ENCODE measurements around the gene INHA.

Gene INHA

DNA sequence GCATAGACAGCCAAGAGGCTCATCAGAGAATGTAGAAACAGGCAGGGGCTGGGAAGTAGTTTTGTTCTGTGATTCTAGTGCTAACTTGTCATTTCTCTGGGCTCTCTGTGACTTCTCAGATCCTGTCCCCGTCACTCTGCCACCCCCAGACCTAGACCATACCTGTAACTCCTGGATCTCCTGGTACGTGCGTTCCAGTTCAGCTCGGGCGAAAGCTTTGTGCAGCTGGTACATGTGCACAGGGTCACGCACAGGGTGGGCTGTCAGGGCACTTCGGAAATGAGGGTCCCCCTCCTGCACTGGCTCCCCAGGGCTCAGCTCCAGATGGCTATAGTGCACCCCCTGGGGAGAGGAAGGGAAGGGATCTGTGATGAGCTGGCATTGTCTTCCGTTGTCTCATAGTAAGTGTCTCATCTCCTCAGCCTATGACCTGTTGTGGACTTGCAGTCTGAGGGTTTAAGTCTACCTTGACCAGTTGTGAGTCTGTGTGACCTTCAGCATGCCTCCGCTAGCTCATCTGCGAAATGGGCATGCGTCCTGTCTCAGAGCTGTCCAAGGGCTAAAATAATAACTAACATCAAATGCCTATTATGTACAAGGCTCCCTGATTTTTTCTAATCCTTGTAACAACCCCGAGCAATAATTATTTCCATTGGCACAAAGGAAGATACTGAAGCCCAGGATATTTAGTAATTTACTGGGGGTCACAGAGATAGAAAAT, 31.2 kb upstream of the INHA start:
- no peak for DNase-seq (ENCODE audit: low read depth, low spot score)

DNA sequence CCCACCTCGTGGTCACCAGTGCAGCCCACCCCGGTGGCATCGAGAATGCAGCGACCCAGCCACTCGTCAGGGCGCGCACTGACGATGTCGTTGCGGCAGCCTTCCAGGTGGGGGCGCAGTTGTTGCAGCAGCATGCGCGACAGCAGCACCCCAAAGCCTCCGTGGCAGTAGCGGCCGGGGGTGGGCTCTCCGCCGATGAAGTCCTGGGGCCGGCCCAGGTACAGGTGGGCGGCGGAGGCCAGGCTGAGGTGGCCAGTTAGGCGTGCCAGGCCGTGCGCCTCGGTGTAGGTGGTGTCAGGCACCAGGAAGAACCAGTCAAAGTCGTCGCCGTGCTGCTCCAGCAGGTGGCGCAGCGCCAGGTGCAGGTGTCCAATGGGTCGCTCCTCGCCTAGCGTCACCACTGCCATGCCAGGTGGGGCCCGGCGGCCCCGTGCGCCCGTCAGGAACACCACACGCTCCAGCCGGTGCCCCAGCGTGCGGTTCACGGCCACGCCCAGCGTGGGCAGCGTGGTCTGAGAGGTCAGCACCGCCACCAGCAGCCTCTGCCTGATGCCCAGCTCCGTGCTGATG, 30.4 kb upstream of the INHA start:
- DNase-seq (ENCODE audit: low read depth, low spot score): no peak

DNA sequence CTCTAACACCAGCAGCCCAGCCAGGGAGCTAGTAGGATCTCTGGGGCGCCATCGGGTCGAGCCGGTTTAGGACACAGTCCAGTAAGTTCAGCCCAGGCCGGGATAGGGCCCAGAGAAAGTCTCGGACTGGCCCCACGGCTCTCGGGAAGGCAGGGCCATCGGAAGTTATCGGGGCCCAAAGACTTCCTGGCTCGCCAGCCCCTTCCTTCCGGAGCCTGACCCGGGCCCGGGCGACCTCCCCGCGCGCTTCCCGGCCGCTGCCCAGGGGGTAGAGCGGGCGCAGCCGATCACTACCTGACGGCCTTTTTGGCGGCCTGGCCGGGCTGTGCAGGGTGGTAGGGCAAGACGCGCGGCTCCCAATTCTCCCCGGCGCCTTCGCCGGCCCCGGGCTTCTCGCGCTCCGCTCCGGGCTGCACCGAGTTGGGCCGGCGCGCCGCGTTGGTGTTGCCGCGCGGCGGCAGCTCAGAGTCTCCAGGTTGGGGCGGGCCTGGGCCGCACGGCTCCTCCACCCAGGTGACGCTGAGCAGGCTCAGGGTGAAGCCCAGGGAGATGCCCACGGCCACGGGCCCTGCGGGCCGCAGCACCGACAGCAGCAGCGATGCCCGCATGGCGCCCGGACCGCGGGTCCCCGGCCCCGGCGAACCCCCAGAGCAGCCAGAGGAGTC, 29.0 kb upstream of the INHA start:
- no peak for DNase-seq (ENCODE audit: low read depth, low spot score)

DNA sequence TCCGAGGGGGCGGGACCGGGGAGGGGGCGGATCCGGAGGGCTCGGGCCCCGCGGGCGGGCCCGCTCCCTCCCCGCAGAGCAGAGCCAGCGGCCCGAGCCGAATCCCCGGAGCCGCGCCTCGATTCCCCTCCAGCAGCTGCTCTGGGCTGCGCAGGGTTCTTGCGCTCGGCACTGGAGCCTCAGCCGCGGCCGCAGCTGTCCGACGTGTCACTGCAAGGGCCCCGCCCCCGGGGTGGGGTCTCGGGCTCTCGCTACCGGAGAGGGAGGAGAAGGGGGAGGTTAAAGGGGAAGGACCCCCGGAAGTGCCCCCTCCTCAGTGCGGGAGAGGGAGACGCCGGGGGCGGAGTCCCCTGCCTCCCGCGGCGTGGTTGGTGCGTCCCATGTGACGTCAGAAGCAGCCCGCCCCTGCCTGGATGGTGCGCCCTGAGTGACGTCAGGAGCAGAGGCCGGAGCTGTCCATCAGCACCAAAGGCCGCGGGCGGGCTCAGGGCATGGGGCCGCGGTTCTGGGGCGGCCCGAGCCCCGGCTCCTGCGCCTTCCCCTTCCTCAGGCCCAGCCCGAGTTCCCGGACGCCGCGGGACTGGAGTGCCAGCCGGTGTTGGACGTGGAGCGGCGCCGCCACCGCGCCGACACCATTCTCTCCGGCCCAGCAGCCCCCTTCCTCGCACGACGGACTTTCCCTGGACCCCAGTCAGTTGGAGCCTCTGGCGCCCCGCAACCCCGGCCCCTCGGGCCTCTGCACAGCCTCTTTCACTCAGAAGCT, 28.3 kb upstream of the INHA start, which contains the start of the genes CHPF and TMEM198:
CHPF (minus strand) TSS at position 214 of the 763 bp plus-strand sequence. CDS start 271 bp downstream, outside the sequence.
TMEM198 (plus strand) TSS at position 433 of the 763 bp plus-strand sequence. CDS start 700 bp downstream, outside the sequence.
- peak; percentile 93 for DNase-seq (ENCODE audit: low read depth, low spot score)

DNA sequence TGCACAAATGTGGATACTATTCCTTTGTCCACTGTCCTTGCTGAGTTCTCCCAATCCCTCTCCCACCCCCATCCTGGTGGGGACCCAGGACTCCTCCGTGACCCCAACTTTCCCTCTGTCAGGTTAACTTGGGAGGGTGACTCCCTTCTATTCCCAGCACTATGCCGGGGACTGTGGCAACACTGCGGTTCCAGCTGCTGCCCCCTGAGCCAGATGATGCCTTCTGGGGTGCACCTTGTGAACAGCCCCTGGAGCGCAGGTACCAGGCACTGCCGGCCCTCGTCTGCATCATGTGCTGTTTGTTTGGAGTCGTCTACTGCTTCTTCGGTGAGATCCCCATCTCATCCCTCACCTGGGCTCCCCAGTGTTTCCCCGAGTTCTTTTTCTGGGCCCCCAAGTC, 27.5 kb upstream of the INHA start:
- DNase-seq (ENCODE audit: low read depth, low spot score): no peak

DNA sequence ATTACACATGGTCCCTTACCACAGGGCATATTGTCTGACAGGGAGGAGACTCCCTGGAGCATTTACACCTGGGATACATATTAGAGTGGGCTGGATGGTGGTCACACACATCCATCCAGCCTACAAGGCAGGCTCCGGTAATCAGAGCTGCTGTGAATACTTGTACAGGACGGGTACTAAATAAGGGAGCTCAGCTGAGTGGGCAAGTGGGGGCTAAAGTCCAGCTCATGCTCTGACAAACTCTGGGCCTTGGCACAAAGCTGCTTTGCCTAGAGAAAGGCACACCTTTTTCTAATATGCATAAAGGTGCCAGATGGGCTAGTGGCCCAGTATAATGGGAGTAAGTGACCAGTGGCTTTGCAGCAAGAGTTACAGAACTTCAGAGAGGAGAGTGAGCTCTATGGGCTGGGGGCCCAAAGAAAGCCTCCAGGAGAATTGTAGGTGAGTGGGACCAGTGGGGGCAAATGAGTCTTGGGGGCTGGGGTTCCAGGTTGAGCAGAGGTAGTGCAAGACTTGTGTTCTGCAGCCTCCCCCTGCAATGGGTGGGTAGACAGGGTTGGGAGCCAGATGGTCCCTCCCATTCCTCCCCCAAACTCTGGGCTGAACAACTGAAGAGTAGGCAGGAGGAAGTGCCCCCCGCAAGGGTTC, 26.7 kb upstream of the INHA start:
- no peak for DNase-seq (ENCODE audit: low read depth, low spot score)

DNA sequence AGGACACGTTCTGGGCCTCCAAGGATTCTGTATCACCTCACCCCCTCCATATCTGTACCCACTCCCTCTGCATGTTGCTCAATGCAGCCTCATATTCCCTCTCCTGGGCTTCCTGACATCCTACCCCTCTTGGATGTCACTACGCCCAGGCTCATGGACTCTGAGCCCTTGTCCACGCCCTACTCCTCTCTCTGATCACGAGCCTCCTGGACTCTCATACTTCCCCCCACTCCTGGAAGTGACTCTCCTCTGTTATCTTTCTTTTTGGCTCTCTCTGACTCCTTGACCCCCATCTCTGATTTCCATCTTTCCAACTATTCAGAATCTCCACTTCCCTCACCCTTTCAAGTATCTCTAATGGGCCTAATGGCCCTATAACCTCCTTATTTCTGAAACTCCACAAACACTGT, 26.2 kb upstream of the INHA start:
- no peak for DNase-seq (ENCODE audit: low read depth, low spot score)

DNA sequence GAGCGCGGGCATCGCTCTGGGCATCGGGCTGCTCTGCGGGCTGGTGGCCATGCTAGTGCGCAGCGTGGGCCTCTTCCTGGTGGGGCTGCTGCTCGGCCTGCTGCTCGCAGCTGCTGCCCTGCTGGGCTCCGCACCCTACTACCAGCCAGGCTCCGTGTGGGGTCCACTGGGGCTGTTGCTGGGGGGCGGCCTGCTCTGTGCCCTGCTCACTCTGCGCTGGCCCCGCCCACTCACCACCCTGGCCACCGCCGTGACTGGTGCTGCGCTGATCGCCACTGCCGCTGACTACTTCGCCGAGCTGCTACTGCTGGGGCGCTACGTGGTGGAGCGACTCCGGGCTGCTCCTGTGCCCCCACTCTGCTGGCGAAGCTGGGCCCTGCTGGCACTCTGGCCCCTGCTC, 24.5 kb upstream of the INHA start:
- no peak for DNase-seq (ENCODE audit: low read depth, low spot score)

DNA sequence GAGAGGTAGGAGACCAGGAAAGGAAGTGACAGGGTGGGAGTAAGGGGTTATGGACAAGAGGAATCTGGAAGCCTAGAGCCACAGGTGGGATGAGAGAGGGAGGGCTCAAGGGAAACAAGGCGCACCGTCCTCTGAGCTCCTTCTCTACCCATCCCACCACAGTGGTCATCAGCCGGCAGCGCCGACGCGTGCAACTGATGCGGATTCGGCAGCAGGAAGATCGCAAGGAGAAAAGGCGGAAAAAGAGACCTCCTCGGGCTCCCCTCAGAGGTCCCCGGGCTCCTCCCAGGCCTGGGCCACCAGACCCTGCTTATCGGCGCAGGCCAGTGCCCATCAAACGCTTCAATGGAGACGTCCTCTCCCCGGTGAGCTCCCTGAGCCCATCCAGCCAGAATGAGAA, 23.1 kb upstream of the INHA start:
- DNase-seq (ENCODE audit: low read depth, low spot score): no peak

DNA sequence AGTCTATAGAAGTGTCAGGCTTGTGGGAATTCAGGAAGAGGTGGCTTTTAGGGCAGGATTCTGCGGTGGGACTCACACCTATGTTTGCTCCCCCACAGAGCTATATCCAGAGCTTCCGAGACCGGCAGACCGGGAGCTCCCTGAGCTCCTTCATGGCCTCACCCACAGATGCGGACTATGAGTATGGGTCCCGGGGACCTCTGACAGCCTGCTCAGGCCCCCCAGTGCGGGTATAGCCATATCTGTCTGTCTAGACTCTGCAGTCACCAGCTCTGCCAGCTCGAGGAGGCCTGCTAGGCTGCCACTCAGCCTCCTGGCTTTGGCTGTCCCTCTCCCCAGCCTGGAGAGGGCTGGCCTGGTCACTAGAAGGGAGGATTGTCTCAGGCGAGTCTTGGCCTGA, 22.5 kb upstream of the INHA start:
- DNase-seq (ENCODE audit: low read depth, low spot score): no peak

DNA sequence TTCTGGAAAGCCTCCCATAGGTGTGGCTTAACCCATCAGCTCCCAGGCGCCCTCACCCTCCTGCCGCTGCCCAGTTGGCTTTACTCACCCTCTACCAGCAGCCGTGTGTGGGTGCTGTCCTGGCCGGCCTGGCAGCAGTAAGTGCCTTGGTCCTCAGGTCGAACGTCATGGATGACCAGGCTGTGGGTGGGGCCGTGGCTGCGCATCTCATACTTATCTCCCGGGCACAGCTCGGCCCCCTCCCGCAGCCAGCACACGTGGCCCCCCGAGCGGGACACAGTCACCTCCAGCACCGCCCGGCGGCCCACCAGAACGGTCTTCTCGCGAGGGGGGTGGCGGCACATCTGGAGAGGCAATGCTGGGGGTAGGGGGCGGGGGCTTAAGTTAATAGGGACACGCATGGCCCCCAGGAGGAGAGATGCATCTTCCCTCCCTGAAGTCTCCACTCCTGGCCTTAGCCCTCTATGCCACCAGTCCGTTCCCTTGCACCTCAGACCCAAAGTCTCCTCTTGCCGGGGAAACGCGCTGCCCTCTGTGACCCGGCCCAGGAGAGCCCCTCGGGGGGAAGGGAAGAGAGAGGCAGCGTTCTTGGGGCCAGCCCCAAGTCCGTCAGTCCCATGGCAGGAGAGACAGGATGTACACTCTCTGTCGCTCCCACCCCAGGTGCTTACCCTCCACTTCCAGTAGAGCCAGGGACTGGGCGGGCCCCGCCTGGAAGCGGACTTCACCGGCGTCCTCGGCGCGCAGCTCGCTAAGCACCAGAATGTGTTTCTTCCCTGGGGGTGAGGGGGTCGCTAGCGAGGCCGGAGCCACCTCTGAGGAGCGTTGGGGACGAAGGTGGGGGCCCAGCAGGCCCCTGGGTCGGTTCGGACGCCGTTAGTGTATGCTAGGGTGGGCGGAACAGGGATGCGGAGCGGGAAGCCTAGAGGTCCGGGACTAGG, 20.4 kb upstream of the INHA start:
- DNase-seq (ENCODE audit: low read depth, low spot score): no peak

DNA sequence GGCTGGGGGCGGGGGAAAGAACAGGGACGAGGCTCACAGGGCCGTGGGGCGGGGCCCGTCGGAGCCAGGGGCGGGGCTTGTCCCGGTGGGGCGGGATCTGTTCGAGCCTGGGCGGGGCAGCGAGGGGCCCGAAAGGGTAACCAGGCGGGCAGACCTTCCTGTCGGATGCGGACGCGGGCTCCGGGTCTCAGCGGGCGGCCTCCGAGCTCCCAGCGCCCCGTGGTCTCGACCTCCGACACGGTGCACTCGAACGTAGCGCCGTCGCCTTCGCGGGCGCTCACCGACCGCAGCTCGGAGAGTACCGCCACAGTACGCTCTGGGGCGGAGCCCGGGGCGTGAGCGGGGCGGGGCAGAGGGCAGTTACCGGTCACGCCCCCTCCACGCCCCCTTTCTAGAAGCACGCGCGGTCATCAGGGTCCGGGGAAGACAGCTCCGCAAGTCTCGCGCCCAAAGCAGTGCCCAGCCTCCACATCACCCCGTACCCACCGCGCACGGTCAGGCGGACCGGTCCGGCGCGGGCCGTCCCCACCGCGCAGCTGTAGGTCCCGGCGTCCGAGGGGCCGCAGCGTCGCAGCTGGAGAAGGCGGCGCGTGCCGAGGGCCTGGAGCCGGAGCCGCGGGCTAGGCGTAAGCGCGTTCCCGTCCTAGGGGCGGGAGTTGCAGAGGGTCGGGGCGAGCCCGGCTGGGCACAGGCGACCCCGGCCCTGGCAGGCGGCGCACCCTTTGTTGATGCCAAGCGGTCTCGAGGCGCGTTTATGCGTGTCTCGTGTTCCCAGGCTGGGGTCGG, 19.5 kb upstream of the INHA start:
- no peak for DNase-seq (ENCODE audit: low read depth, low spot score)

DNA sequence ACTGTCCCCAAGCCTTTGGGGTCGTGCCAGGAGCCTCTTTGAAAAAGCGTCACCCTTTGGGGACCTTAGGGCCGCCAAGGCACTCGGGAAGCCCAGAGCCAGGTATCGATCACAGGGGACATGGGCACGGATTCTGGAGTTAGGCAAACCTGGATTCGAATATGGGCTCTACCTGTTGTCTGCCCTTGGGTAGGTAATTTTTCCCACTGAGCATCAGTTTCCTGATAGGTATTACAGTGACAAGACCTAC, 19.0 kb upstream of the INHA start:
- no peak for DNase-seq (ENCODE audit: low read depth, low spot score)

DNA sequence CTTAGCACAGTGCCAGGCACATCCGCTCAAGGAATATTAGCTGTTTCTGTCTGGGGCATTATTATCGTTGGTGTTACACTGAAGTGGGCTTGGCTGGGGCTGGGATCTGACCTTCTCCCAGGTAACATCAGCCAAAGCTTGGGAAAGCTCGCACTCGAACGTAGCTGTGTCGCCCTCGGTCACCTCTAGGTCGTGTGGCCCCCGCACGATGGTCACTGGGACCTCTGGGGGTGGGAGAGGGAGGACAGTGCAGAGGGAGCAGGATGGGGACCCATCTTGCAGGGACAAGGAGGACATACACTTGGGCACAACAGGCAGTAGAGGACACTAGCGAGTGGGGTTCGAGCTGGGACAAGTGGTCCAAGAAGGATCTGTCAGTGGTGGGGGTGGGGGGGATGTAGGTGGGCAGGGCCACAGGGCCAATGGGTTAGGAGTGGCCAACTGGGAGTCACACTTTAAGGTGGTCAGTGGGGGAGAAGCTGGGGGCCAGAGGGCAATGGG, 18.6 kb upstream of the INHA start:
- DNase-seq (ENCODE audit: low read depth, low spot score): no peak

DNA sequence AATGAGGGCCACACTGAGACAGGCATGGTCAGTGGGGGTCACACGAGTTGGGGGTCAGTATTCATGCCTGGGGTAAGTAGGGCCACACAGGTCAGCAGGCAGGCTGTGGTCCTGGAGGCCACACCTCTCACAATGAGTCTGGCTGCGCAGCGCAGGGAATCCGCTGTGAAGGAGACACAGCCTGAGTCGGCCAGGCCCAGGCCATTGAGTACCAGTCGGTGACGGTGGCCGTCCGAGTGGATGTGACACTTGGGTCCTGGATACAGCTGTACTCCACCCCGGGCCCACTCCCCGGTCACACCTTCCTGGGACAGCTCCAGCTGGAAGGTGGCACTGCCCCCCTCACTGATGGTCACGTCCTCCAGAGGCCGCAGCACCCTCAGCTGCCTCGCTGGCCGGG, 17.8 kb upstream of the INHA start:
- DNase-seq (ENCODE audit: low read depth, low spot score): no peak

DNA sequence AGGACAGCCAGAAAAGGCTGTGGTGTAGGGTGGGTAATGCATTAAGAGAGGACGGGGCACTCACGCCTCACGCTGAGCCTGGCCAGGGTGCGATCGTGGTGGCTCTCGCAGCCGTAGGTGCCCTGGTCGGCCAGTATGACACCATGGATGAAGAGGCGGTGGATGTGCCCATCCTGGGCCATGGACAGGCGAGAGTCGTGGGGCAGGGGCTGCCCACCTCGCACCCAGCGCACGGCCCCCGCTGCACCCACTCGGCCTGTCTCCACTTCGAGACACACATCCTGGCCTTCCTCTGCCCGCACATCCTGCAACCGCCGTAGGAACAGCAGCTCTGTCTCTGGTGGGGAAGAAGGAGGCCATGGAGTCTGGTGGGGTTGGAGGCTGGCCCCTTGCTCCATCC, 16.2 kb upstream of the INHA start:
- DNase-seq (ENCODE audit: low read depth, low spot score): no peak

DNA sequence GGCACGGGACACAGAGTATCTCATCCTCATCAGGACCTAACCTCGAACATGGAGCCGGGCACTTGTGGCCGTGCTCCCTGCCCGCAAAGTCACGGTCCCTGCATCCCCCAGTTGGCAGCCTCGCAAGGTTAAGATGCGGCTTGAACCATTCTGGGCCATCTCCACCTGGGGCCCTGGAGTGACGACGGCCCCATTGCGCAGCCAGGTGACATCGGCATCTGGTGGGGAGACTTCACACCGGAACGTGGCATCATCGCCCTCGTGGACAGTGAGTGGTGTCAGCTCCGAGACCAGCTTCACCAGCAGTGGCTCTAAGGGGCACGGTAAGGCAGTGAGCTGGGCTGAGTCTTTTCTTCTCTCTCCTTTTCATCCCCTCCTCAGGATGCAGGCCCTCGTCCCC, 15.7 kb upstream of the INHA start:
- no peak for DNase-seq (ENCODE audit: low read depth, low spot score)

DNA sequence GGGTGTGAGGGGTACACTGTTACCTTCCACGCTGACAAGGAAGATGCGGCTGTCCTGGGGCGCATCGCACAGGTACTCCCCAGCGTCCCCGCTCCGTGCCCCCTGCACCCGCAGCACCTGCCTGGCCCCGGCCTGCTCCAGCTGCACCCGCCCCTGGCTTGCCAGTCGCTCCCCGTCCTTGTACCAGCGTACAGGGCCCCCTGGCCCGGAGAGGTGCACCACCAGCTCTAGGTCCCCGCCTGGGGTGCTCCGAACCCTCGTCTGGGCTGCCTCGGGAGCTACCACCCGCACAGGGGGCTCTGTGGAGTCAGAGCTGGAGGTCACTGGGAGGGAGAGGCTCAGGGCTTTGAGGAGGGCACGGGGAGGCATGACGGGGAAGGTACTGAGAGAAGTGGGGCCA, 14.8 kb upstream of the INHA start:
- no peak for DNase-seq (ENCODE audit: low read depth, low spot score)

DNA sequence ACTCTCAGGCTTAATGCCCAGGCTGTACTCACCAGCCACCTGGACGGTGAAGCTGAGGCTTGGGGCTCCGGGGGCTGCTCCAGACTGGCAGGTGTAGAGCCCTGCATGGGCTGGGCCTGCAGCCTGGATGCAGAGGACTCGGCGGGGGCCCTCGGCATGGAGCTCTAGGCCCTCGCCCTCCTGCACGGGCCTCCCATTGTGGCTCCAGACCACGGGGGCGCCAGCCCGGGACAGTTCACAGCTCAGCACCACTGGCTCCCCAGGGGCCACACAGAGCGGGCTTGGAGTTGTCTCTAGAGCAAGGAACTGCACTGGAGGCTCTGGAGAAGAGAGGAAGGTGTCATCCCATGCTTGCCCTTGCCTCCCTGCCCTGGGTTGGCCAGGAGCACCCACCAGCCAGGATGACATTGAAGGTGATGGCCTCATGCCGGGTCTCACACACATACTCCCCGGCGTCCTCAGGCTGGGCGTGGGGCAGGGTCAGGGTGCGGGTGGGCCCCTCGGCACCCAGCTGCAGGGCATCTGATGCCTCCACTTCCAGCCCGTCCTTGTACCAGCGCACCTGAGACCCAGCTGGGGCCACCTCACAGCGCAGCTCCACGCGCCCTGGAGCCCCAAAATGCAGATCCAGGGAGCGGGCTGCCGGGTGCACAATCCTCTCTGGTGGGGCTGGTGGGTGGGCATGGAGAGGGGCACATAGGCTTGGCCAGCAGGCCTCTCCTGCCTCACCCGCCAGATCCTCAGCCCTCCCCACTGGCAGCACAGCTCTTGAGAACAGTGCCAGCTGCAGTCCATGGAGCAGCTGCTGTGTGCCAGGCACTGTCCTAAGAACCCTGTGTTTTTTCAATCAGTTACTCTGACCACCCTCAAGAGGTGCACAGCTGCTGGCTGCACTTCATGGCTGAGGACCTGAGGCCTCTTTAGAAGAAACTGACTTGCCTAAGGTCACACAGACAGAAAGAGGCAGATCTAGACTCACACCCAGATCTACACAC, 14.0 kb upstream of the INHA start:
- DNase-seq (ENCODE audit: low read depth, low spot score): no peak
